H1 (cell line): Measurements from ENCODE around the gene UPK1B. TPM values are rescaled to one million over a fixed set of nuclear protein-coding genes. Genes with fewer than 3 reads are reported as not detected.

Experiments
- CTCF ChIP-seq, 3 experiments: IDR thresholded peaks; 1 replicate in 2 of 3; 2 replicates in 1 of 3; pipeline versions ENCODE4 v1.5.1 to v1.6.1; 2011; ENCODE audit warnings: low read length in 3 of 3, mild to moderate bottlenecking in 3 of 3, inconsistent platforms in 2 of 3, low read depth in 1 of 3, moderate library complexity in 1 of 3; ENCODE audit not compliant: insufficient read depth in 1 of 3; ENCODE audit errors: control extremely low read depth in 1 of 3
- polyA plus RNA-seq, 7 experiments: library from polyadenylated mRNA; depleted of rRNA in 3 of 7; stranded (reverse) in 5 of 7; unstranded in 2 of 7; fragments of >200 nt in 5 of 7; fragments of 200-250 nt in 2 of 7; gene quantifications; 1 replicate in 5 of 7; 2 replicates in 1 of 7; 4 replicates in 1 of 7; pipeline versions ENCODE4 v1.2.1 to v1.2.3, GENCODE V29; 2011 to 2013; ENCODE audit warnings: missing spikeins in 2 of 7, mixed read lengths in 2 of 7
- total RNA-seq: library from RNA; stranded (reverse); fragmentation: NEBNext Ultra II Directional; extraction: Animal tissue kit (Norgen Biotek cat#: 25700); gene quantifications from 2 replicates; pipeline ENCODE4 v1.2.1, GENCODE V29; 2021

The UPK1B gene
- total and polyA plus RNA-seq, 2 of the 8 experiments (the other 6 are each of a cell fraction or from before 2014, with no cell fraction given) = 0.67 to 0.68 TPM

DNA sequence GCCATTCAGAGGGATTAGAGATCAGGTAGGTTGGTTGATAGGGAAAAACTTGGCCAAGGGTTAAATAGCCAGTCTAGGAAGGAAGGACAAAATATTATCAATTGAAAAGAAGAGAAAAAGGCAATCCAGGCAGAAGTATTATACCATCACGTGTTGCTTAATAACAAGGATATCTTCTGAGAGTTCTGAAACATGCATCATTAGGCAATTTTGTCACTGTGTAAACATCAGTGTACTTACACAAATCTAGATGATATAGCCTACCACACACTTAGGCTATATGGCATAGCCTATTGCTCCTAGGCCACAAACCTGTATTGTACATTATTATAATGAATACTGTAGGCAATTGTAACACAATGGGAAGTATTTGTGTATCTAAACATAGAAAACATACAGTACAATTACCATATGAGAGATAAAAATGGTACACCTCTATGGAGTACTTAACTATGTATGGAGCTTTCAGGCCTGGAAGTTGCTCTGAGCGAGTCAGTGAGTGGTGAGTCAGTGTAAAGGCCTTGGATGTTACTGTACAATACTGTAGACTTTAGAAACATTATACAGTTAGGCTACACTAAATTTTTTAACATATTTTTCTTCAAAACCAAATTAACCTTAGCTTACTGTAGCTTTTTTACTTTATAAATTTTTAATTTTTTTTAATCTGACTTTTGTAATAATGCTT is 24.8 kb upstream of the UPK1B start (continued):
- no peak for TF ChIP-seq CTCF (IDR thresholded peaks at IDR 0.05; ENCODE audit: control extremely low read depth in 1 of 3, insufficient read depth in 1 of 3, low read depth in 1 of 3, low read length in 3 of 3)
- TF ChIP-seq, all 59 proteins: peak for 0
